ENCODE results near the gene PIAS4. TPM values are rescaled to one million over a fixed set of nuclear protein-coding genes. Genes with fewer than 3 reads are reported as not detected.
A peak's percentile ranks its signal among the peaks of the same experiment; 100 is the strongest.

The PIAS4 gene
- total and polyA plus RNA-seq, 2 of the 13 experiments (the other 11 are each of a cell fraction or from before 2014, with no cell fraction given), result 9.0 to 20.1 TPM

DNA sequence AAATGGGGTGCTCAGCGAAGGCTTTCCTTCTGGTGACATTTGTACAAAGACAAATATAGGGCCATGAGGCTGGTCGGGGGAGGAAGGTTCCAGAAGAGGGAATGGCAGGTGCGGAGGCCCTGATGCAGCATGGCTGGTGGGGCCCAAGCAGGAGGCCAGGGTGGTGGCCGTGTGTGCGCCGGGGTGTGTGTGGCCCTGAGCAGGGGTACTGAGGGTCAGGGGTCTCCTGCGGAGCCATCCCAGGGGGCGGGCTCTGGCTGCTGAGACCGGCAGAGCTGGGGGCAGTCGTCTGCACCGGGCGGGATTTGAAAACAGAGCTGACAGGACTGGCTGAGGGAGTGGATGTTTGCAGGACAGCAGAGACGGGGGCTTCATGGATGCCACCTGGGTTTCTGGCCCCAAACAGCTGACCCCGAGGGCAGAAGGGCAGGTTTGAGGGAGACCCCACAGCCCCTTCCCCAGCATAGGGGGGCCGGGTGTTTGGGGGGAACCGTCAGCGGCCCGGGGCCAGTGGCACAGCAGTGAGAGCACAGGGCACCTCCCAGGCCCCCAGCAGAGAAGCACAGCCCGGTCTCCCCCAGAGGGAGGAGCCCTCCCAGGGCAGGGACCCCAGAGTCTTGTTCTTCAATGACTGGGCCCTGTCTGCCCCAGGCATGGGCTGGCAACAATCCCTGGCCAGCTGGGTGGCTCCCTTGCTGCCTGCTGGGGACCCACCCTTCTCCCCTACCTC is 11.4 kb downstream of the PIAS4 start:
- TF ChIP-seq RBFOX2 (IDR thresholded peaks at IDR 0.05; ENCODE audit: low read depth, low read length) (0 out of 2 replicates have a peak, but pooled peaks have one; percentile 13), MTF1 (CRISPR knock-in tag; IDR thresholded peaks at IDR 0.05) (no peak), ZNF781 (CRISPR knock-in tag; IDR thresholded peaks at IDR 0.05; ENCODE audit: borderline replicate concordance, not compliant biosample characterization) (no peak), ZNF674 (CRISPR knock-in tag; IDR thresholded peaks at IDR 0.05; ENCODE audit: low read depth) (no peak), SATB2 (CRISPR knock-in tag; IDR thresholded peaks at IDR 0.05) (no peak), CHD4 (IDR thresholded peaks at IDR 0.05; ENCODE audit: borderline replicate concordance, low read length) (no peak), RARG (CRISPR knock-in tag; IDR thresholded peaks at IDR 0.05; ENCODE audit: low read depth) (no peak)
- POLR2A ChIA-PET, result no interaction called here
- DNase-seq (ENCODE audit: low spot score) (no peak), ATAC-seq (no peak), FAIRE-seq (no peak)
- no TSS peak for BruUV-seq (replicated peaks)
- no peak overlapping the region for H2AFZ ChIP-seq (ENCODE audit: low read length)
- intact Hi-C loops (cut with micrococcal nuclease; ENCODE audit: unreplicated experiment) (no loop called here), in situ Hi-C loops (cut with HindIII; ENCODE audit: extremely low pct_ligation_motif_present, low pct_unique_long_range_greater_than_20kb) (no loop called here)
- no peak overlapping the region for H3K4me2 ChIP-seq (ENCODE audit: low read depth, low read length)
- H3K36me3 ChIP-seq (replicated peaks in 1 of 2; ENCODE audit: control insufficient read depth in 1 of 2, insufficient read depth in 2 of 2, low read length in 2 of 2), result peaks cover 18 to 21% of the 10 kb centered on the region in 2 experiments; a peak in 4 of 5 replicates
- no peak overlapping the region for H3K27ac ChIP-seq (ENCODE audit: extremely low read length, insufficient read depth, low read length)
- H3K9me3 ChIP-seq (ENCODE audit: low read length), result no peaks in the 10 kb centered on the region
- peaks cover 12% of the 10 kb centered on the region for H3K79me2 ChIP-seq (ENCODE audit: insufficient read depth, low read length)
- CTCF ChIA-PET (ENCODE audit: low intra/inter-chr PET ratio, low total read pairs), result no interaction called here
- no peaks in the 10 kb centered on the region for H3K27me3 ChIP-seq (ENCODE audit: control insufficient read depth in 1 of 2, insufficient read depth in 2 of 2, low read length in 2 of 2)
- H3K9ac ChIP-seq (ENCODE audit: insufficient read depth, low read depth, low read length), result no peak overlapping the region
- no peak overlapping the region for H3K4me3 ChIP-seq (replicated peaks in 1 of 3; ENCODE audit: insufficient read depth in 1 of 3, low read depth in 2 of 3, low read length in 3 of 3)
- no peaks in the 10 kb centered on the region for H3K4me1 ChIP-seq (ENCODE audit: insufficient read depth, low read length)
- no peaks in the 10 kb centered on the region for H4K20me1 ChIP-seq (ENCODE audit: insufficient read depth, low read length)
- WGBS (ENCODE audit: low lambda C conversion rate), result over 99% methylated on average over 10 of the region's 19 CpGs

DNA sequence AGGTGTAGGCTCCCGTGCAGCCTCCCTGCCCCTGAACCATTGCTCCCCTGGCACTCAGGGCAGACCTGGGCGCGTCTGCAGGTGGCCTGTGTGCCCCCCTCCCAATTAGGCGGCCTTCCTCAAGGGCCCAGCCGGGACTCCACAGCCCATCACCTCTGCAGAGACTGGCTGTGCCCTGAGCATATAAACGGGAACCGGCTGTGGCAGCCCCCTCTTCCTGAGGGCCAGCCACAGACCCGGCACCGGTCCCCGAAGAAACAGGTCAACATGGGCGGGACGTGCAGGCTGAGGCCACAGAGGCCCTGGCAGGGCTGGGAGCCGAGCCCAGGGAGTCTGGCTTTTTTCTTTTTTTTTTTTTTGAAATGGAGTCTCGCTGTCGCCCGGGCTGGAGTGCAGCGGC is 12.0 kb downstream of the PIAS4 start:
- H3K36me3 ChIP-seq (replicated peaks in 1 of 2; ENCODE audit: control insufficient read depth in 1 of 2, insufficient read depth in 2 of 2, low read length in 2 of 2), result peaks cover 14 to 23% of the 10 kb centered on the region in 2 experiments; a peak in 4 of 5 replicates
- H3K9ac ChIP-seq (ENCODE audit: insufficient read depth, low read depth, low read length), result no peak overlapping the region
- H3K79me2 ChIP-seq (ENCODE audit: insufficient read depth, low read length), result peaks cover 12% of the 10 kb centered on the region
- H3K4me2 ChIP-seq (ENCODE audit: low read depth, low read length), result no peak overlapping the region
- H4K20me1 ChIP-seq (ENCODE audit: insufficient read depth, low read length), result no peaks in the 10 kb centered on the region
- ATAC-seq (no peak), FAIRE-seq (no peak), DNase-seq (ENCODE audit: low spot score) (no peak)
- no peak overlapping the region for H3K27ac ChIP-seq (ENCODE audit: extremely low read length, insufficient read depth, low read length)
- no peaks in the 10 kb centered on the region for H3K9me3 ChIP-seq (ENCODE audit: low read length)
- no peak overlapping the region for H3K4me3 ChIP-seq (replicated peaks in 1 of 3; ENCODE audit: insufficient read depth in 1 of 3, low read depth in 2 of 3, low read length in 3 of 3)
- in situ Hi-C loops (cut with HindIII; ENCODE audit: extremely low pct_ligation_motif_present, low pct_unique_long_range_greater_than_20kb) (no loop called here), intact Hi-C loops (cut with micrococcal nuclease; ENCODE audit: unreplicated experiment) (no loop called here)
- 96% methylated on average over 8 of the region's 17 CpGs for WGBS (ENCODE audit: low lambda C conversion rate)
- ChIA-PET CTCF (ENCODE audit: low intra/inter-chr PET ratio, low total read pairs) (no interaction called here), POLR2A (no interaction called here)
- BruUV-seq (replicated peaks), result no TSS peak
- no peaks in the 10 kb centered on the region for H3K27me3 ChIP-seq (ENCODE audit: control insufficient read depth in 1 of 2, insufficient read depth in 2 of 2, low read length in 2 of 2)
- H2AFZ ChIP-seq (ENCODE audit: low read length), result no peak overlapping the region
- no peak for TF ChIP-seq NFYC (CRISPR knock-in tag; IDR thresholded peaks at IDR 0.05)
- no peak for TF ChIP-seq AHR (CRISPR knock-in tag; IDR thresholded peaks at IDR 0.05)
- no peak for TF ChIP-seq HNF4G (IDR thresholded peaks at IDR 0.05; ENCODE audit: borderline replicate concordance, low read depth, low read length)
- no peak for TF ChIP-seq HNF4G (CRISPR knock-in tag; IDR thresholded peaks at IDR 0.05; ENCODE audit: borderline replicate concordance, low read depth)
- no peak for TF ChIP-seq XRCC5 (optimal IDR thresholded peaks at IDR 0.05; ENCODE audit: low read length)
- TF ChIP-seq UBTF (CRISPR knock-in tag; IDR thresholded peaks at IDR 0.05), result no peak
- no peak for TF ChIP-seq NKX3-1 (CRISPR knock-in tag; IDR thresholded peaks at IDR 0.05)
- TF ChIP-seq ZKSCAN5 (CRISPR knock-in tag; IDR thresholded peaks at IDR 0.05), result no peak
- no peak for TF ChIP-seq ZNF878 (CRISPR knock-in tag; IDR thresholded peaks at IDR 0.05)
- no peaks in the 10 kb centered on the region for H3K4me1 ChIP-seq (ENCODE audit: insufficient read depth, low read length)

Measured in HepG2 (cell line).